HG02571 (cell line): ENCODE measurements around the gene SH3YL1.

ENCODE experiments used
- ATAC-seq: cut with Tn5 transposase; IDR thresholded peaks from one replicate; pipeline ENCODE4 v1.9.1; 2021; ENCODE audit warnings: mild to moderate bottlenecking, moderate library complexity; ENCODE audit not compliant: unreplicated experiment

SH3YL1 gene

GRCh38 chr2:228115-228514 is 35.7 kb downstream of the SH3YL1 start:
- no peak for ATAC-seq

- no peak for ATAC-seq
These were observed 39.7 kb downstream of the SH3YL1 start for GRCh38 chr2:223971-224760.

- no peak for ATAC-seq
These were observed 40.4 kb downstream of the SH3YL1 start for GRCh38 chr2:223451-223850.

- no peak for ATAC-seq
These were observed 47.8 kb downstream of the SH3YL1 start for GRCh38 chr2:216068-216467.

- ATAC-seq: no peak
These were observed 49.7 kb downstream of the SH3YL1 start for GRCh38 chr2:213932-214693.

GRCh38 chr2:211486-212184 is 52.2 kb downstream of the SH3YL1 start:
- no peak for ATAC-seq

GRCh38 chr2:210660-211059 is 53.2 kb downstream of the SH3YL1 start:
- ATAC-seq: no peak

- no peak for ATAC-seq
These were observed 54.4 kb downstream of the SH3YL1 start for GRCh38 chr2:209470-209869.

GRCh38 chr2:208335-208734 is 55.5 kb downstream of the SH3YL1 start:
- ATAC-seq: no peak

GRCh38 chr2:203984-204383 is 59.8 kb downstream of the SH3YL1 start:
- no peak for ATAC-seq

- ATAC-seq: no peak
These were observed 60.4 kb downstream of the SH3YL1 start for GRCh38 chr2:203401-203800.

GRCh38 chr2:202945-203344 is 60.9 kb downstream of the SH3YL1 start:
- no peak for ATAC-seq

- no peak for ATAC-seq
These were observed 62.0 kb downstream of the SH3YL1 start for GRCh38 chr2:201648-202433.

GRCh38 chr2:199041-199966 is 64.5 kb downstream of the SH3YL1 start:
- ATAC-seq: no peak

GRCh38 chr2:196406-196805 is 67.4 kb downstream of the SH3YL1 start:
- ATAC-seq: no peak

GRCh38 chr2:195932-196331 is 67.9 kb downstream of the SH3YL1 start:
- no peak for ATAC-seq

GRCh38 chr2:193141-193671 is 70.6 kb downstream of the SH3YL1 start:
- no peak for ATAC-seq

GRCh38 chr2:191311-192190 is 72.3 kb downstream of the SH3YL1 start:
- no peak for ATAC-seq

- no peak for ATAC-seq
These were observed 76.0 kb downstream of the SH3YL1 start for GRCh38 chr2:187825-188224.
